Astrocyte of the cerebellum (primary cell): Measurements from ENCODE around the gene CSMD2.

Experiments
- DNase-seq: peaks from one replicate; pipeline ENCODE4 v3.0.0-alpha.2; 2011; ENCODE audit warnings: low read depth
- H3K4me3 ChIP-seq: 2 replicates; pipeline ENCODE4 v1.5.1; 2011; ENCODE audit warnings: mild to moderate bottlenecking, low read depth, low read length, moderate library complexity
- CTCF ChIP-seq: IDR thresholded peaks from 2 replicates; pipeline ENCODE4 v1.5.1; 2012; ENCODE audit warnings: low read length, low read depth, moderate library complexity, mild to moderate bottlenecking; ENCODE audit errors: missing control alignments
- in situ Hi-C: cut with HindIII; loops from 2 replicates; pipeline ENCODE4 v1.10.0; 2017; ENCODE audit warnings: low sequenced_read_pairs

CSMD2 gene

GRCh38 chr1:34144766-34145165 is 20.3 kb downstream of the CSMD2 start:
- TF ChIP-seq CTCF, result no peak
- in situ Hi-C loops, result no loop called here

GRCh38 chr1:34143975-34144374 is 21.1 kb downstream of the CSMD2 start:
- H3K4me3 ChIP-seq, result no peak overlapping the region
- no peak for TF ChIP-seq CTCF
- in situ Hi-C loops, result no loop called here
- DNase-seq, result no peak

More at GRCh38 chr1:34144766-34145165, 20.3 kb downstream of the CSMD2 start:
- H3K4me3 ChIP-seq, result no peak overlapping the region
- no peak for DNase-seq

- in situ Hi-C loops, result no loop called here
- DNase-seq, result no peak
Observed at GRCh38 chr1:34140011-34140676, 24.9 kb downstream of the CSMD2 start.

GRCh38 chr1:34137411-34137810 is 27.6 kb downstream of the CSMD2 start:
- in situ Hi-C loops, result no loop called here
- DNase-seq, result no peak
- no peak overlapping the region for H3K4me3 ChIP-seq
- TF ChIP-seq CTCF, result no peak

More at GRCh38 chr1:34140011-34140676, 24.9 kb downstream of the CSMD2 start:
- TF ChIP-seq CTCF, result no peak
- no peak overlapping the region for H3K4me3 ChIP-seq

- TF ChIP-seq CTCF, result no peak
- in situ Hi-C loops, result no loop called here
- no peak overlapping the region for H3K4me3 ChIP-seq
- DNase-seq, result no peak
Observed at GRCh38 chr1:34132161-34132420, 32.9 kb downstream of the CSMD2 start.

GRCh38 chr1:34131396-34132160 is 33.5 kb downstream of the CSMD2 start:
- in situ Hi-C loops, result no loop called here
- TF ChIP-seq CTCF, result no peak
- no peak for DNase-seq
- H3K4me3 ChIP-seq, result no peak overlapping the region
